ENCODE measurements around the gene AFF2.

- TF ChIP-seq CTCF (IDR thresholded peaks at IDR 0.05) (no peak), POLR2A (IDR thresholded peaks at IDR 0.05) (no peak)
These were observed 21.6 kb downstream of the AFF2 start for GRCh38 chrX:148522006-148522405.

Measured in esophagus squamous epithelium (tissue), 4 donors.